HG03025 (cell line): ENCODE data around the gene XPNPEP3.
A peak's percentile ranks its signal among the peaks of the same experiment; 100 is the strongest.
"Not testable (repeated sequence)": the region's sequence is repeated elsewhere in the genome, so short reads cannot be mapped to it uniquely, and the experiment has no call there.

Experiments used
- ATAC-seq: cut with Tn5 transposase; IDR thresholded peaks from one replicate; pipeline ENCODE4 v1.9.1; 2021; ENCODE audit warnings: mild to moderate bottlenecking, moderate library complexity; ENCODE audit not compliant: unreplicated experiment, low FRiP score

XPNPEP3 gene

GRCh38 chr22:40855979-40856512 lies 902 bp upstream of the XPNPEP3 start:
- ATAC-seq = peak; percentile 21

- no peak for ATAC-seq
Observed at GRCh38 chr22:40857309-40857855, 434 bp downstream of the XPNPEP3 start.

GRCh38 chr22:40862013-40862412 lies 5.1 kb downstream of the XPNPEP3 start, which contains the start of gene DNAJB7:
Gene DNAJB7 (minus strand): TSS chr22:40862113. CDS start chr22:40861994, 119 bp downstream.
- ATAC-seq = no peak

- ATAC-seq = no peak
Observed at GRCh38 chr22:40862537-40862936, 5.6 kb downstream of the XPNPEP3 start.

- no peak for ATAC-seq
Observed at GRCh38 chr22:40867109-40867508, 10.2 kb downstream of the XPNPEP3 start.

GRCh38 chr22:40868379-40868778 lies 11.4 kb downstream of the XPNPEP3 start:
- ATAC-seq = not testable (repeated sequence)

- ATAC-seq = no peak
Observed at GRCh38 chr22:40874016-40874415, 17.1 kb downstream of the XPNPEP3 start.

GRCh38 chr22:40875111-40875510 lies 18.2 kb downstream of the XPNPEP3 start:
- no peak for ATAC-seq

- no peak for ATAC-seq
Observed at GRCh38 chr22:40876907-40877306, 20.0 kb downstream of the XPNPEP3 start.

GRCh38 chr22:40877488-40877887 lies 20.5 kb downstream of the XPNPEP3 start:
- no peak for ATAC-seq

- ATAC-seq = no peak
Observed at GRCh38 chr22:40878922-40879321, 22.0 kb downstream of the XPNPEP3 start.

- ATAC-seq = no peak
Observed at GRCh38 chr22:40889116-40889515, 32.2 kb downstream of the XPNPEP3 start.

GRCh38 chr22:40890881-40891280 lies 33.9 kb downstream of the XPNPEP3 start:
- no peak for ATAC-seq

- ATAC-seq = no peak
Observed at GRCh38 chr22:40894417-40894816, 37.5 kb downstream of the XPNPEP3 start.

- ATAC-seq = no peak
Observed at GRCh38 chr22:40898850-40899357, 42.0 kb downstream of the XPNPEP3 start.

GRCh38 chr22:40904101-40904500 lies 47.2 kb downstream of the XPNPEP3 start:
- no peak for ATAC-seq

GRCh38 chr22:40908895-40909294 lies 51.9 kb downstream of the XPNPEP3 start:
- no peak for ATAC-seq

- no peak for ATAC-seq
Observed at GRCh38 chr22:40911772-40912171, 54.8 kb downstream of the XPNPEP3 start.

- ATAC-seq = not testable (repeated sequence)
Observed at GRCh38 chr22:40912987-40913386, 56.0 kb downstream of the XPNPEP3 start.

GRCh38 chr22:40919446-40919845 lies 62.5 kb downstream of the XPNPEP3 start:
- no peak for ATAC-seq

GRCh38 chr22:40920526-40920925 lies 63.6 kb downstream of the XPNPEP3 start:
- no peak for ATAC-seq
